ENCODE measurements around the gene HS6ST3.
A peak's percentile ranks its signal among the peaks of the same experiment; 100 is the strongest.

The HS6ST3 gene

DNA sequence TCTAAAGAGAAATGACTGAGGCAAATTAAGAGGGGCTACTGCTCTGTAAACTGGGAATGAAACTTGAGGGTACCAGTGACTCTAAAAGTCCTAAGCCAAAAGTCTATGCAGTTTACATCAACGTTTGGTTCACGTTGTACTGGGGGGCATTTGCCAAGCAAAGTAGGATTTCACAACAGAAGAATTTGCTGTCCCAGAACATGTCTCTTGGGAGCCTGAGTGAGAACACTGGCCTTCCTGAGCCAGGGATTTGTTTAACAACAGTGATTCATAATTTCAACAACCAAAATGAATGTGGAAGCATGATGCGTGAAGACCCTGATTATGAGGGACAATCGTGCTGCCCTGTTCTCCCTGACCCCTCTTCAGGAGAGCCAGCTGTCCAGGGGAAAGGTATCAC lies 726.4 kb downstream of the HS6ST3 start:
- no peak for DNase-seq (ENCODE audit: low spot score)
- in situ Hi-C loops (cut with MboI; ENCODE audit: low sequenced_read_pairs, unreplicated experiment) = no loop called here
- TF ChIP-seq, protein P1, sequence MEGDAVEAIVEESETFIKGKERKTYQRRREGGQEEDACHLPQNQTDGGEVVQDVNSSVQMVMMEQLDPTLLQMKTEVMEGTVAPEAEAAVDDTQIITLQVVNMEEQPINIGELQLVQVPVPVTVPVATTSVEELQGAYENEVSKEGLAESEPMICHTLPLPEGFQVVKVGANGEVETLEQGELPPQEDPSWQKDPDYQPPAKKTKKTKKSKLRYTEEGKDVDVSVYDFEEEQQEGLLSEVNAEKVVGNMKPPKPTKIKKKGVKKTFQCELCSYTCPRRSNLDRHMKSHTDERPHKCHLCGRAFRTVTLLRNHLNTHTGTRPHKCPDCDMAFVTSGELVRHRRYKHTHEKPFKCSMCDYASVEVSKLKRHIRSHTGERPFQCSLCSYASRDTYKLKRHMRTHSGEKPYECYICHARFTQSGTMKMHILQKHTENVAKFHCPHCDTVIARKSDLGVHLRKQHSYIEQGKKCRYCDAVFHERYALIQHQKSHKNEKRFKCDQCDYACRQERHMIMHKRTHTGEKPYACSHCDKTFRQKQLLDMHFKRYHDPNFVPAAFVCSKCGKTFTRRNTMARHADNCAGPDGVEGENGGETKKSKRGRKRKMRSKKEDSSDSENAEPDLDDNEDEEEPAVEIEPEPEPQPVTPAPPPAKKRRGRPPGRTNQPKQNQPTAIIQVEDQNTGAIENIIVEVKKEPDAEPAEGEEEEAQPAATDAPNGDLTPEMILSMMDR (IDR thresholded peaks at IDR 0.05; ENCODE audit: borderline replicate concordance, control extremely low read depth, extremely low read depth, insufficient read depth, missing control alignments) = no peak

DNA sequence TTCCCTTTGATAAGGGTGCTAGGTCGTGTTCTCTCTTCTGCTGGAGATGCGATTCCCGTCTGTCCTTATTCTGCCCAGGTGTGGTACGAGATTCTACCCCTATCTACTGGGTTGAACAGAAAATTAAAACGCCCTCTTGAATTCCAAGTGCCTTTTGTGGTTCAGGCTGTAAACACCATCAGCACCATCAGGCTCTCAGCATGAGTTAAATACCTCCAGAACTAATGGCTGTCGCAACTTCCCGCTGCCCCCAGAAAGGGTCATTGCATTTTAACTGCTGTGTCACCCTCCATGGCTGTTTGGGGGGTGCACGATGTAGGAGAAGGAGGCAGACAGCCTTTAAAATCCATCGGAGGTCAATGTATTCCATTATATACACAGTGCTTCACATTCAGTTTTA lies 727.0 kb downstream of the HS6ST3 start:
- in situ Hi-C loops (cut with MboI; ENCODE audit: low sequenced_read_pairs, unreplicated experiment) = no loop called here
- no peak for DNase-seq (ENCODE audit: low spot score)
- TF ChIP-seq, protein P1 (IDR thresholded peaks at IDR 0.05; ENCODE audit: borderline replicate concordance, control extremely low read depth, extremely low read depth, insufficient read depth, missing control alignments) = no peak

- DNase-seq (ENCODE audit: low spot score) = no peak
- TF ChIP-seq, protein P1 (IDR thresholded peaks at IDR 0.05; ENCODE audit: borderline replicate concordance, control extremely low read depth, extremely low read depth, insufficient read depth, missing control alignments) = peak; percentile 21
- in situ Hi-C loops (cut with MboI; ENCODE audit: low sequenced_read_pairs, unreplicated experiment) = no loop called here
These were observed 727.5 kb downstream of the HS6ST3 start for GRCh38 chr13:96817336-96817941.

DNA sequence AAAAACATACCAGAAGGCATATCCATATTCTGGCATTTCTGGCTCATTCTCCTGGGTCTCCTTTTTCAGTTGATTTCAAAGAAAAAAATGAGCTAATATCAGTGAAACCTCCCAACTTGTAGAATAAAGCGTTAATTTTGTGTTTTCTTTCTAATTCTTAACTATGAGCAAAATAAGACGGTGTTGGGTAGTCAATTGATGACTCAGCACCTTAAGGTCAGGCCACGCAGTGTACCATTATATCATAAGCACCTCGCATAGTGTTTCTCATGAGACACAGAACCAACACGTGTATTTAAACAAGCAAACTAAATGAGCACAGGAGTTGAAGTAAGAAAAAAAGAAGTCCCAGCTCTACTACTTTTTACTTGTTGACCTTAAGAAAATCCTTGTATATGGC lies 729.5 kb downstream of the HS6ST3 start:
- no peak for DNase-seq (ENCODE audit: low spot score)
- TF ChIP-seq, protein P1 (IDR thresholded peaks at IDR 0.05; ENCODE audit: borderline replicate concordance, control extremely low read depth, extremely low read depth, insufficient read depth, missing control alignments) = no peak
- in situ Hi-C loops (cut with MboI; ENCODE audit: low sequenced_read_pairs, unreplicated experiment) = no loop called here

GRCh38 chr13:96821381-96821780 lies 731.5 kb downstream of the HS6ST3 start:
- TF ChIP-seq, protein P1 (IDR thresholded peaks at IDR 0.05; ENCODE audit: borderline replicate concordance, control extremely low read depth, extremely low read depth, insufficient read depth, missing control alignments) = no peak
- in situ Hi-C loops (cut with MboI; ENCODE audit: low sequenced_read_pairs, unreplicated experiment) = no loop called here
- no peak for DNase-seq (ENCODE audit: low spot score)

GRCh38 chr13:96821971-96822370 lies 732.1 kb downstream of the HS6ST3 start:
- in situ Hi-C loops (cut with MboI; ENCODE audit: low sequenced_read_pairs, unreplicated experiment) = no loop called here
- no peak for DNase-seq (ENCODE audit: low spot score)
- TF ChIP-seq, protein P1 (IDR thresholded peaks at IDR 0.05; ENCODE audit: borderline replicate concordance, control extremely low read depth, extremely low read depth, insufficient read depth, missing control alignments) = no peak
